Uterus (tissue), 2 donors: ENCODE measurements around the gene TPO.

Experiments used
- POLR2A ChIP-seq, 2 donors: fragments of 450-650 bp; IDR thresholded peaks; one replicate each; pipeline ENCODE4 v1.6.1; 2016; ENCODE audit warnings: antibody characterized with exemption in 2 of 2, mild to moderate bottlenecking in 1 of 2, moderate library complexity in 1 of 2
- TF ChIP-seq, protein P1 (sequence below), 4 experiments: fragments of 200-600 bp in 2 of 4; fragments of 450-650 bp in 2 of 4; sonication (generic) in 2 of 4; IDR thresholded peaks; one replicate each; pipeline ENCODE4 v1.5.1; 2016 to 2019; ENCODE audit warnings: antibody characterized with exemption in 4 of 4, mild to moderate bottlenecking in 2 of 4, moderate library complexity in 1 of 4

DNA sequence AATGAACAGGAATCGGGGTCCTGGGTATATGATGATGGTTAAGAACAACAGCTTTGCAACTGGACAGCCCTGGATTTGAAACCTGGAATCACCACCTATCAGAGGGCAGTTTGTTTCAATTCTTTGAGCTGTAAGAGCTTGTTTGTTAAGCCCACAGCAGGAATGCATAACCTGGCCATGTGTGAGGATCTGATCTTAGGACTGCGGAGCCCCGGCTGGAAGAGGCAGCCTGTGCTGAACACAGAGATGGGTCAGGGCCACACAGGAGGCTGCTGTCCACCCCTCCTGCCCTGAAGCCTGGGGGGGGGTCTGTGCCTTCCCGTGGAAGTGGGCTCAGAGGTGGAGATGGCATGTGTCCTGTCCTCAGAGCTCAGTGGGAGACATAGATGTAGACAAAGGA is 24.3 kb downstream of the TPO start:
- no peak for TF ChIP-seq POLR2A (IDR thresholded peaks at IDR 0.05)
- TF ChIP-seq, protein P1, sequence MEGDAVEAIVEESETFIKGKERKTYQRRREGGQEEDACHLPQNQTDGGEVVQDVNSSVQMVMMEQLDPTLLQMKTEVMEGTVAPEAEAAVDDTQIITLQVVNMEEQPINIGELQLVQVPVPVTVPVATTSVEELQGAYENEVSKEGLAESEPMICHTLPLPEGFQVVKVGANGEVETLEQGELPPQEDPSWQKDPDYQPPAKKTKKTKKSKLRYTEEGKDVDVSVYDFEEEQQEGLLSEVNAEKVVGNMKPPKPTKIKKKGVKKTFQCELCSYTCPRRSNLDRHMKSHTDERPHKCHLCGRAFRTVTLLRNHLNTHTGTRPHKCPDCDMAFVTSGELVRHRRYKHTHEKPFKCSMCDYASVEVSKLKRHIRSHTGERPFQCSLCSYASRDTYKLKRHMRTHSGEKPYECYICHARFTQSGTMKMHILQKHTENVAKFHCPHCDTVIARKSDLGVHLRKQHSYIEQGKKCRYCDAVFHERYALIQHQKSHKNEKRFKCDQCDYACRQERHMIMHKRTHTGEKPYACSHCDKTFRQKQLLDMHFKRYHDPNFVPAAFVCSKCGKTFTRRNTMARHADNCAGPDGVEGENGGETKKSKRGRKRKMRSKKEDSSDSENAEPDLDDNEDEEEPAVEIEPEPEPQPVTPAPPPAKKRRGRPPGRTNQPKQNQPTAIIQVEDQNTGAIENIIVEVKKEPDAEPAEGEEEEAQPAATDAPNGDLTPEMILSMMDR (IDR thresholded peaks at IDR 0.05) = no peak
